Measurements from ENCODE around the gene TIMM10B.

Gene TIMM10B, protein sequence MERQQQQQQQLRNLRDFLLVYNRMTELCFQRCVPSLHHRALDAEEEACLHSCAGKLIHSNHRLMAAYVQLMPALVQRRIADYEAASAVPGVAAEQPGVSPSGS

DNA sequence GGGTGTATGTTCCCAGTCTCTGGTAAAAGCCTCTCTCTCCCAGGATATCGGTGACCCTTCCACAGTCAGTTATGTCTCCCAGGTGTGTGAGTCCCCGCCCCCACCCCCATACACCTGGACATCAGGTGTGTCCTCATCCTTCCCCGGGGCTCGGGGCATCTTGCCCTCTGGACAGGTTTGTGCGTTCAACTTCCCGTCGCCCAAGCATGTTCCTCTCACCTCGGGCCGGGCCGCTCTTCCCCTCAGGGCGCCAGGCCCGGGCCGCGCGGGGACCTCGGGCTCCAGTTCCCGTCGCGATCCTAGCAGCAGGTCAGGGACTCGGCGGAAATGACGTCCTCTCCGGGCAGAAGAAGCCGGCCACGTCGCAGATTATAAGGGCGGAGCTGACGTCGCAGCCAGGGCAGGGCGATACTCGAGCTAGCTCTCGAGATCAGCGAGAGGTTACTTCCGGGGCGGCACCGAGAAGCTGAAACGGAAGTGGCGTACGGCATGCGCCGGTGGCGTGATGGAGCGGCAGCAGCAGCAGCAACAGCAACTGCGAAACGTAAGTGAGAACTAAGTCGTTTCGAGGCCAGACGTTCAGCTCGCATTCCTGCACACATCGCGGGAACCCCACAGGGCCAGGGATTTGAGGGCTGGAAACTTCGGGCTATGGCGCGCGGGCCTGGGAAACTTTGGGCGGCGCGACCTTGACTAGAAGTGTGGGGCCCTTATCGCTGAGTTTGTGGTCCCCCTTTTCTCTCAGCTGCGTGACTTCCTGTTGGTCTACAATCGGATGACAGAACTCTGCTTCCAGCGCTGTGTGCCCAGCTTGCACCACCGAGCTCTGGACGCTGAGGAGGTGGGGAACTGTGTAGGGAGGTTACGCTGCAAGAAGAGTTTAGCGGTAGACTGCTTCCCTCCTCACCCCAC lies at the start of gene TIMM10B, which contains the start of gene ARFIP2:
TSS of gene TIMM10B (plus strand) at position 490 of the 912 bp plus-strand sequence. CDS start at position 506, 16 bp downstream.
TSS of gene ARFIP2 (minus strand) at position 320 of the 912 bp plus-strand sequence. CDS start 910 bp downstream, outside the sequence.
- peak; percentile 96 for DNase-seq

GRCh38 chr11:6431861-6432260 lies 49.4 kb upstream of the TIMM10B start:
- DNase-seq, result no peak

- DNase-seq, result no peak
These were observed 47.2 kb upstream of the TIMM10B start for GRCh38 chr11:6433998-6434660.

DNA sequence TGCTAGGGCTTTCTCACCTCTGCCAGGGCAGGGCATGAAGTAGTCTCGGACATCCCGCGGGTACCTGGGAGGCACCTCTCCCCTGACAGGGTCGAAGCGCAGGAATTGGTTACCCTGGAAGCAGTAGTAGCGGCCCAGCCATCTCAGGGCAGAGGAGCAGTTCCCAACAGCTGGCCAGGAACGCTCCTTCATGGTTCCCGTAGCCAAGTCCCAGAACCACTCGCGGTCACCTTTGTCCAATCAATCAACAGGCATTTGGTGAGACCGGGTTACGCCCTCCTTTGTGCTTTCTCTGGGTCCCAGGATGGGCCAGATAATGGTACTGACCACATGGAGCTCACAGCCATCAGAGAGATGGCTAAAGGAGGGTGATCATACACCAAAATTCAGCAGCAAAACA lies 43.9 kb upstream of the TIMM10B start:
- DNase-seq, result no peak

- no peak for DNase-seq
These were observed 43.3 kb upstream of the TIMM10B start for GRCh38 chr11:6437993-6438392.

DNA sequence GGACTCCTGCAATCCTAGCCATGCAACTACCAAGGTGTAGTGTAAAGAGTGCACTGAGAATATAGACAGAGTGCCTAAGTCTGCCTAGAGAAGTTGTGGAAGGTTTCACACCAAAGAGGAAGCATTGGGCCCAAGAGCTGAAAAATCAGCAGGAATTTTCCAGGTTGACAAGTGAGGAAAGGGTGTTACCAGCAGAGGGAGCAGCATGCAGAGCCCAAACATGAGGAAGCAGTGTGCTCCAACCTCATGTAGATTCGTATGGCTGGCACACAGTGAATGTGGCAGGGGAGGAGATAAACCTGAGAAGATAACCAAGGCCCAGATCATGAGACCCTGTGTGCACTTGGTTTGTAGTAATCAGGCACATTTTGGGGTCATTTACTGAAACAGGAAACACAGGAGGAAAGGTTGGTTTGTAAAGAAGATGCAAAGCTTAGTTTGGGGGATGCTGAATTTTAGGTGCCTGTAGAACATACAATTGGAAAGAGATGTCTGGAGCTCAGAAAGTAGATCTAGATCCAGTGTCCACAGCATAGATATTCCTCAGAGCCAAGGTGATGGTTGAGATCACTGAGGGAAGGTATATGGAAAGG lies 42.2 kb upstream of the TIMM10B start:
- DNase-seq, result peak; percentile 14 to 30

DNA sequence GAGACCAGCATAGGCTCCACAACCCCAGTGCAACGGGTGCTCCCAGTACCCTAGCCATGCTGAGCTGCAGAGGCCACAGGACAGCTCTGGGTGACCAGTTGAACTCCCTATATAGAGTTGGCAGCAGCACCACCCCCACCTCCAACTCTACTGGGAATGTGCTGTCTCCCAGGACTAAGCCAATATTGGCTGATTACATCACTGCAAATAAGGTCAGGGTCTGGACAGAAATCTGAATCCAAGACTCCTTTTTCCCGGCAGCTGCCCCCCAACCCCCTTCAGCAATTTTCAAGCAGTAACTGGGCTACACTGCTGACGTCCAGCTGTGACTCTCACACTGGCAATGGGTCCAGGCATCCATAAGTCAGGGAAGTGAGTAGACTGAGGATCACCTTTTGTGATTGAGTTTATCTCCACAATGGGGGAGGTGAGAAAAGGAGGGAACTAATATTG lies 40.4 kb upstream of the TIMM10B start, which contains the start of gene HPX:
TSS of gene HPX (minus strand) at position 82 of the 453 bp plus-strand sequence. CDS start at position 58, 24 bp downstream.
- DNase-seq, result no peak

DNA sequence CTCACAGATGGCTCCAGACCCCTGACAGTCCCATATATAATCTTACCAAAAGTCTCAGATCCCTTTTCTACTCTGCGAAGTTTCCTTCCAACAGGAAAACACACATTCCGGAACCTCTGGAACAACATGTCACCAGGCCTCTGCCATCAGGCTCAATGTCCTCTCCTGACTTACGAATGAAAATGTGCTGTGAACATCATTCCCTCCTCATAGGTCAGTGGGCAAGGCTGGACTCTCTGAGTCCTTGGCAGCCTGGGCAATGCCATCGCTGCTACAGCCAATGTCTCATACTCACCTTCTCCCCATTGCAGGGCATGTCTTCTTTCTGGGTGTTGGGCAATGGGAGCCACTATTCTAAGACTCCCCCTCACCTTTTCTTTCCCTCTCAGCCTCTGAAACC lies 38.9 kb upstream of the TIMM10B start:
- no peak for DNase-seq

DNA sequence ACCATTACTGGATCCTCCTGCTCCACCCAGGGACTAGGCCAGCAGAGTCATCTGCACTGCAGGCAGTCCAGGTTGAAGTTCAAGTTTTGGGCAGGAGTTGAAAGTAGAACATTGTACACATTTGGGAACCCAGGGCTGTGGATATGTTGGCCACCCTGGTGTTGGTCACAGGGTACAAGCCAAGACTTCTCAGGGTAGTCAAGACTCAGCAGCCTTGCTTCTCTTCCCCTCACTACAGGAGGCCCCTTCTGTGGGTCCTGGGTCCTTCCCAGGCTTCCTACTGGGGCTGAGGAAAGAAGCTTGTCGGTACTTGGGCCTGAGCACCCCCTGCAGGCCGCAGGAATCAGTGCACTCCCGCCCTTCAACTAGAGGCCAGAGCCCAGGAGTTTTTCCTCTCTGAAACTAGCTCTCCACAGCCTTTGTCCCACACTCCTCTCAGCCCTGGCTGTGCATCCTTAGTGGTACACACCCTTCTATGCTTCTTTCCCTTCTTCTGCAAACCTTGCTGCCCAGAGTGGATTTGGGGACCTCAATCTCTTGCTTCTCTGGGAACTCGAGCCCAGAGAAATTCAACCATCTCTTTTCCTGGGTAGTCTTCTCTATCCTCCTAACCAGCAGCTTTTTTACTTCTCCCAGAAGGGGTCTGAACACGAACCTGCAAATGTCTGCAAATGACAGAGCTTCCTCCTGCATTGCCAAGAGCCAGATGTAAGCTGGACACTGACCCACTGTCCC lies 37.9 kb upstream of the TIMM10B start:
- DNase-seq, result peak; percentile 41 to 42

DNA sequence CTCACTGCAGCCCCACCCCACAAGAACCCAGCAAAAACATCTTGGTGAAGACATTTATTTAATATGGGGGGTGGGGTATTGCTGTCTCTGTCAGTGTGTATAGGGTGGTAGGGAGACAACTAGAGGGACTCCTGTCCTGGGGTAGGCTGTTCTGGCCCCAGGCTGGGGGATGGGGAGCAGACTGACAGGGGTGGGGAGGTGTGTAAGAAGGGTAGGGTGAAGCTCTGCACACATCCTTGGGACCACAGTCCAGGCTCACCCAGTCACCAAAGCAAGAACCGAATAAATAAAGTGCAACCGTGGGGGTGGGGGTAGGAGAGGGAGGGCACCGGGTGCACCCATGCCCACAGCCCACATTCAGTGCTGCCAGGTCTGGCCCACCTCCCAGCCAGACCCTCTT lies 32.7 kb upstream of the TIMM10B start:
- DNase-seq, result no peak

DNA sequence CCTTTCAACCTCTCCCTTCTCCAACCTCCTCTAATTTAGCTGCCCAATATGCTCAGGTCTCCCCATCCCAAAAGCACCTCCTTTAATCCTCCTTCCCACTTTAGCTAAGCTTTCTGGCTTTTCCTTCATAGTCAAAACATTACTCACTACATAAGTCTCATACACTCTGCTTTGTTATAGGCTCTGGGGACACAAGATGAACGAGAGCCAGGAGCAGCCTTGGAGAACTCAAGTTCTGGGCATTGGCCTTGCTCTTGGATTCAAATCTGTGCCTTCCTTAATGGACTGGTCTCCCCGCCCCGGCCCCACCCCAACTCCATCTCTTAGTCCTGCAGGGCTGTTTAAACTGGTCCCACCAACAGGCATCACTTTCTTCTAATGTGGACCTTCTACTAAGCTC lies 29.1 kb upstream of the TIMM10B start:
- DNase-seq, result no peak

- DNase-seq, result no peak
These were observed 28.1 kb upstream of the TIMM10B start for GRCh38 chr11:6453152-6453551.

GRCh38 chr11:6455070-6455469 lies 26.2 kb upstream of the TIMM10B start:
- no peak for DNase-seq

DNA sequence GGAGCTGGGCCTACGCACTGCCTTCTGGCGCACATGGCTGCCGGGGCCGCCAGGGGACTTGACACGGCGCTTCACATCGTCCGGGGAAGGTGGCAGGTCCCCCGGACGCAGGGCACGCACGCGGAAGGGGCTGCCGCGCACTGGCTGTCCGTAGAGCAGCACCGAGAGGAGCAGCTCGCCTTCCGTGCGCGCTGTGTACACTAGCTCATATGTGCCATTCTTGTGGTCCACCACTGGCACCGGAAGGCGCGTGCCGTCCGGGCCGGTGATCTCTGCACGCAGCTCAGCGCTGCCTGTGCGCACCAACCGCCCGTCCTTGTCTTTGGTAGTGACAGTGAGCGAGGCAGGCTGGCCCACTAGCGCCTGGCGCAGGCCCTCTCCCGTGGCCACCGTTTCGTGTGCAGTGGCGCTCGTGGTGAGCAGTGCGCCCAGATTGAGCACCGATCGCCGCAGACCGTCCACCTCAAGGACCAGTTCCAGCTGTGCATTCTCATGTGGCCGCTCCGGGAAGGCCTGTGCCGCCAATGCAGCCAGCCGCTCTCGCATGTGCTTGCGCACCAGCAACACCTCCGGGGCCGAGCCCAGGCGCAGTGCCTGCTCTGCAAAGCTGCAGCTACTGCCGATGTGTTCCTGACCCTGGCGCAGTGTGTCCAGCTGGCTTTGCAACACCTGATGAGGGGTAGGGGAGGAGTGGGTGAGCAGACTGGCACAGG lies 24.8 kb upstream of the TIMM10B start:
- no peak for DNase-seq

DNA sequence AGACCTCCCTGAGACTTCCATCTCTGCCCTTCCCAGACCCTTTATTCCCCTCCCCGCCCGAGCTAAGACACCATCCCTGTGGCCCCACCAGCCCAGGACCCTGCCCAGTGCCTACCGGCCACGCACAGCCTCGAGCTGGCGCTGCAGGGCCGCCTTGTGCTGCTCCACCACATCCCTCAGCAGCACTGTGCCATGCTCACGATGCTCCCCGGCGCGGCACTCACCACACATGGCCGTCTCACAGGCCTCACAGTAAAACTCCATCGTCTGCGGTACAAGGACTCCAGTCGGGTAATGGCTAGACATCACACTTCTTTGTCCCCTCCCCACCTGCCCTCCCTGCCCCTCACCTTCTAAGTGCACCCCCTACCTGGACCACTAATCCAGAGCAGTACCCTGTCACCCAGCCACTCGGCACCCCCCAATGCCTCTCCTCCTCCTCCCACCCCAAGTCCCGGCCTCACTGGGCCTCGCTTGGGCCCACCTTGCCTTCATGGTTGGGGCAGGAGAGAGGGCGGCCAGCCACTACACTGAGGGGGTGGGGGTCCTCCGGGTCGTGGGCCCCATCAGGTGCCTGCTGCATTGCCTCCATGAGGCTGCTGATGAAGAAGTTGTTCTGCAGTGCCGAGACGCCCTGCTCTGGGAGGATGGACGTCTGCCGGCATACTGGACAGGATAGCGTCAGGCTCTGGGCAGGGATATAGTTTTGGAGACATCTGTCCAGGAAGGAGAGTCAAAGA lies 23.6 kb upstream of the TIMM10B start:
- DNase-seq, result no peak

GRCh38 chr11:6458352-6459098 lies 22.8 kb upstream of the TIMM10B start:
- DNase-seq, result no peak

DNA sequence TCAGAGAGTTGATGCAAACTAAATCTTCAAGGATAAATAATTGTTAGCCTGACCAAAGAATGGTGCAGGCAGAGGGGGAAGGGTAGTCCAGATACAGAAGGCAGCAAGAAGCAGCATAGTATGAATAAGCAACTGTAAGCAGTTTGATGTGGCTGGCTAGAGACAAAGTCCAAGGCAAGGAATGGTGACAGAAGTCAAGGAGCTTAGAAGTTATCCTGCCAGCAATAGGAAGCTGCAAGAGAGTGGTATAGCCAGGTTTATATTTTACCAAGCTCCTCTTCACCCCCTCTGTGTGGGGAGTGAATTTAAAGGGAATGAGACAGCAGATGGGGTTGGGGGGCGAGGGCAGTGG lies 22.2 kb upstream of the TIMM10B start:
- DNase-seq, result no peak

- no peak for DNase-seq
These were observed 12.4 kb upstream of the TIMM10B start for GRCh38 chr11:6468712-6469495.

DNA sequence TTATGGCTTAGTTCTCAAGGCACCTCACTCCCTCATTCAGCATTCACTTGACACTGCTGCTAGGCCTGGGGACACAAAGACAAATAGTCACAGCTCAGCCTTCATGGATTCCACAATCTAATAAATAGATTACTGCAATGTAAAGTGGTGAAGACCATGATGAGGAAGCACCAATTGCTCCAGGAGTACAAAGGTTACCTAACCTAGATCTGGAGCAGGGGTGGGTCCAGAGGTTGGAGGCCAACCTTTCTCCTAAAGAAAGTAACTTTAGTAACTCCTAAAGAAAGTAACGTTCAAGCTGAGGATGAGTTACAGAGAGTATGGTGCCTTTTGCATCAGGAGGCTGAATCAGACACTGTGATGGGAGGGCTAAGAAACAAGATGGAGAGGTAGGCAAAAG lies 11.7 kb upstream of the TIMM10B start:
- no peak for DNase-seq

- DNase-seq, result no peak
These were observed 8.4 kb upstream of the TIMM10B start for GRCh38 chr11:6472934-6473333.
